COR-L47 (cell line): ENCODE data around the gene RUNX3.

Experiments used
- DNase-seq: peaks from one replicate; lab custom pipeline; 2025; lab: John Stamatoyannopoulos, UW

The RUNX3 gene

GRCh38 chr1:24886241-24886640 lies 43.8 kb downstream of the RUNX3 start:
- no peak for DNase-seq

GRCh38 chr1:24884751-24885150 lies 45.3 kb downstream of the RUNX3 start:
- DNase-seq: no peak

- DNase-seq: no peak
Observed at GRCh38 chr1:24881034-24881433, 49.0 kb downstream of the RUNX3 start.

DNA sequence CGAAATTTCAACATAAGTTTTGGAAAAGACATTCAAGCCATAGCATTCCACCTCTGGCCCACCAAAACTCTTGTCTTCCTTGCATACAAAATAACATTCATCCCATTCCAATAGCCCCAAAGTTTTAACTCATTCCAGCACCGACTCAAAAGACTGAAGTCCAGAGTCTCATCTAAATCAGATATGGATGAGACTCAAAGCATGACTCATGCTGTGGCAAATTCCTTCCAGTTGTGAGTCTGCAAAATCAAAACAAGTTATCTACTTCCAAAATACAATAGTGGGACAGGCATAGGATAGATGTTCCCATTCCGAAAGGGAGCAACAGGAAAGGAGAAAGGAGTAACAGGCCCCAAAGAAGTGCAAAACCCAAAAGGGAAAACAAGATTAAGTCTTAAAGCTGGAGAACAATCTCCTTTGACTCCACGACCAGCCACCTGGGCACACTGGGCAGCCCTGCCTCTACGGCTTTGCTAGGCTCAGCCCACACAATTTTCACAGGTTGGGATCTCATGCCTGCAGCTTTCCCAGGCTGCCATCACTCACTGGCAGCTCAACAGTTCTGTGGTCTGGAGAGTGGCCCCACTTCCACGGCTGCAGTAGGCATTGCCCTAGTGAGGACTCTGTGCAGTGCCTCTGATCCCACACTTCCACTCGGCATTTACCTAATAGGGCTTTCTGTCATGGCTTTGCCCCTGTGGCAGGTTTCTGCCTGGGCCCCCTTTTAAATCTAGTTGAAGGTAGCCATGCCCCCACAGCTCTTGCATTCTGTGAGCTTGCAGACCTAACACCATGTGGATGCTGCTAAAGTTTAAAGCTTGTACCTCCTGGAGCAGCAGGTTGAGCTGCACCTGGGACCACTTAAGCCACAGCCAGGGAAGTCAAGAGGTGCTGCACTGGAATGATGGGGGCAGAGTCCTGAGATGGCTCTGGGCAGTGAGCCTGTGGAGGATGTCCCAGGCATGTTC lies 51.0 kb downstream of the RUNX3 start:
- DNase-seq: no peak

DNA sequence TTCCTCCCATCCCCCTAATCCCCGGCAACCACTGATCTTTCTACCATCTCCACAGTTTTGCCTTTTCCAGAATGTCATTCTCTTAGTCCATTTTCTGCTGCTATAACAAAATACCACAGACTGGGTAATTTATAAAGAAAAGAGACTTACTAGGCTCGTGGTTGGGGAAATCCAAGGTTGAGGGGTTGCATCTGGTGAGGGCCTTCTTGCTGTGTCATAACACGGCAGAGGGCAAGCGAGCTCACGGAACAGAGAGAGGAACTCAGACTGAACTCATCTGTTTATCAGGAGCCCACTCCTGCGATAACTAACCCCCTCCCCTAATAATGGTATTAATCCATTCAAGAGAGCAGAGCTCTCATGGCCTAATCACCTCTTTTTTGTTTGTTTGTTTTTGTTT lies 52.0 kb downstream of the RUNX3 start:
- no peak for DNase-seq

GRCh38 chr1:24875991-24876506 lies 54.0 kb downstream of the RUNX3 start:
- no peak for DNase-seq

GRCh38 chr1:24875257-24875656 lies 54.8 kb downstream of the RUNX3 start:
- no peak for DNase-seq

GRCh38 chr1:24874611-24875234 lies 55.4 kb downstream of the RUNX3 start:
- DNase-seq: no peak

DNA sequence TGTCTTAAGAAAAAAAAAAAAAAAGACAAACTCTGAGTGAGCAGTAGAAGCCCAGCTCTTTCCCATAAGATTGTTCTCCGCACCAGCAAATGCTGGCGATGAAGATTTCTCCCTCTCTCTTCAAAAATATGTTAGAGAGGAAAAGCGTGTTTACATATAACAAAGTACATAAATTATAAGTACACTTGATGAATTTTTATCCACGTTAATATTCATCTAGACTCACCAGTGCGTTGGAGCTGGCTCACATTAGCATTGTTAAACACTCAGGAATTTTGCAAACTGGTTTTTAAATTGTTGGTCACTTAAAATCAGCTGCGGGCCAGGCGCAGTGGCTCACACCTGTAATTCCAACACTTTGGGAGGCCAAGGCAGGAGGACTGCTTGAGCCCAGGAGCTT lies 56.0 kb downstream of the RUNX3 start:
- DNase-seq: no peak

DNA sequence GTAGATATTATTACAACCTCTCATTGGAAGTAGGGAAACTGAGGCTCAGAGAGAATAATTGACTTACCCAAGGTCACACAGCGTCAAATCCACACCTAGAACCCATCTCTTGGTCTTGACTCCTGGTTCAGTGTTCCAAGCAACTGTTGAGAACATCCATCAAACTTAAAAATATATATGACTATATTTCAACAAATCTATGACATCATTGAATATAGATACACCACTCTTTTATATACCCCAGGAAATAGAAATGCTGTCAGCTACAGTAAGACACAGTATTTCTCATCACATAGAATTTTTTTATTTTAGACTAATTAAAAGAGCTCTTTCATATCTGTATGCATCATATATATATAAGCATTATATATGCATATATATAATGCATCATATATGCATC lies 56.9 kb downstream of the RUNX3 start:
- no peak for DNase-seq

- DNase-seq: no peak
Observed at GRCh38 chr1:24872061-24872850, 57.8 kb downstream of the RUNX3 start.

DNA sequence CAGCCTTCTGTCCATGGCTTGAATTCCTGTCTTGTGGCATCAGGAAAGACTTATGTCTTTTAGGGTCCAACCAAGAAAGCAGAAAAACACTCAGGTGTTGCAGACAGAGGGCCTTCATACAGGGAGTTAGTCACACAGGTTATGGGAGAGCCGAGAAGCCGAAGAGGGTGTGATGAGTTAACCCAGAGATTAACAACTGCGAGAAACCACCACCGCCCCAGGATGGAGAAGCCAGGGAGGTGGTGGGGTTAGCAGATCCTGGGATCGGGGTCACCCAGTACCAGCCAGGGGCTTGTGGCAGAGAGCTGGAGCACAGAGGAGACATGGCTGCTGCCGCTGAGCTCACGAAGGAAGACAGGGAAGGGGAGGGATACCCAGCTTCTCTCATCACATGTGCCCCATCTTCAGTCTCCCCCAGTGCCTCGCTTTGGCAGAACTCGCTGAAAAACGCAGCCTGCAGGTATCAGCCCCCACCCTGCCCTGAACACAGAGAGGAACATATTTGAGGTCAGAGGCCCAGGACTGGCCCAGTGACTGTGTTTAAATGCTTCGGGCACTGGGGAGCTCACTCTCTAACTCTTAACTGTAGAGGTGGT lies 58.7 kb downstream of the RUNX3 start:
- DNase-seq: no peak

DNA sequence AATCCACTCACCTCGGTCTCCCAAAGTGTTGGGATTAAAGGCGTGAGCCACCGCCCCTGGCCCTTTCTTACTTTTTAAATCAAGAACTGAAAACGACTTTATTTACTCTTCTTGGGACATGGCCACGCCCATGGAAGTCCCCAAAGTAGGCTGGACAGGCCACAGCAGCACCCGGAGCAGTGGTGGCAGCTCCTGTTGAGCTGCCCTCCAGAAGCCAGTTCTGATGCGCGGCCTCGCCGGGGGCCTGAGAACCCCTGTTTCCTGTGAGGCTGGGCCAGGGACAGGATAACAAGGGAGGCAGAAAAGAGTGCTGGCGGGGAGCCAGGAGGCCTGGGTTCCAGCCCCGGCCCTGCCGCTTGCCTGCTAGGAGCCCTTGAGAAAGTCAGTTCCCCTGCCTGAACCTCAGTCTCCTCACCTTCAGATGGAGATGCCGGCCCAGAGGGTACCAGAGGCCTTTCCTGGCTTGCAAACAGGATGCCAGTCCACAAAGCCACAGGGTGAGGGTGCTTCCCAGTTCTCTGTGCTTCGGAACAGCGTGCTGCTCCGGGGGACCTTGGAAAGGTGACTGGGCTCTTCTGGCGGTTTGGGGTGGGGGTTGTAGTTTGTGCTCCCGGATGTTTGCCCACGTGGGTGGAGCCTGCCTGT lies 59.4 kb downstream of the RUNX3 start:
- DNase-seq: no peak

DNA sequence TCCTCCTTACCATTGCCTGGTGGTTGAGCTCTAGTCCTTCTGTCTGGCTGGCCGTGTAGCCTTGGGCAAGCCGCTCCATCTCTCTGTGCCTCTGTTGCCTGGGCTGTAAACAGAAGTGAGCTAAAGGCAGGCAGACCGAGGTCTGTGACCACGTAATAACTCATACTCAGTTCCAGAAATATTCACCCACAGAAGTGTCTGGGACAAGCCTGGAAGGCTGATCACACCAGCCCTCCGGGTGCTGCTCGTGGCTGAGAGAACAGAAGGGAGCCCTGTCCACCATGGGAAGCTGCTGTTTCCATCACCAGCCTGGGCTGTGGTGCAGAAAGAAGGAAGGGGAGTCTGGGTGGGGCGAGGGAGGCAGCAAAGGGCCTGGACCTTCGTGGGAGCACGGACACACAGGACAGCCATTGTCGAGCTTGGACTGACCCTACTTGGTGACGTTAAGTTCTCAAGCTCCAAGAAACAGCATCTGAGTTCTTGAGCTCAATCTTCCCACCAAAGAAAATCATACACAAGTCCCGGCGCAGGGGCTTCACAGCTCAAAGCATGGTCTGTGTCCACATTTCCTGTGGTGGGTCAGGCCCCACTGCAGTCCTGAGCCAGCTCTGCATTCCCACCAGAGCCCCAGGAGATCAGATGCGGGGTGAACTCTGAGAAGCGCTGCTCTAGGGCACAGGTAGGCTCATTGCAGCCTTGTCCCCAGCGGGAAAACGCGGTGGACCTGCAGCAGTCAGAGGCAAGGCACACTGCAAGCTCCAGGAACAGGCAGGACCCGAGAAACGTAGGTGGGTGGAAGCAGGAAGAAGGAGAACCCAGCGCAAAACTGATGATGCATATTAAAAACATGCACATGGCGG lies 61.8 kb downstream of the RUNX3 start:
- DNase-seq: no peak

- no peak for DNase-seq
Observed at GRCh38 chr1:24867084-24867870, 62.8 kb downstream of the RUNX3 start.

GRCh38 chr1:24866211-24867083 lies 63.6 kb downstream of the RUNX3 start:
- no peak for DNase-seq

DNA sequence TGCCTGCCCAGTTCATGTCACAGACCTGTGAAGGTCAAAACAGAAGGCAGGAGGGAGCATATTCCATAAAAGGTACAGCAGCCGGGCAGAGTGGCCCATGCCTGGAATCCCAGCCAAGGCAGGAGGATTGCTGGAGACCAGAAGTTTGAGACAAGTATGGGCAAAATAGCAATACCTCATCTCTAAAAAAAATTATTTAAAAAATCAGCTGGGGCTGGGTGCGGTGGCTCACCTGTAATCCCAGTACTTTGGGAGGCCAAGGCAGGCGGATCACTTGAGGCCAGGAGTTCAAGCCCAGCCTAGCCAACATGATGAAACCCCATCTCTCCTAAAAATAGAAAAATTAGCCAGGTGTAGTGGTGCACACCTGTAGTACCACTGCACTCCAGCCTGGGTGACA lies 64.5 kb downstream of the RUNX3 start:
- no peak for DNase-seq

DNA sequence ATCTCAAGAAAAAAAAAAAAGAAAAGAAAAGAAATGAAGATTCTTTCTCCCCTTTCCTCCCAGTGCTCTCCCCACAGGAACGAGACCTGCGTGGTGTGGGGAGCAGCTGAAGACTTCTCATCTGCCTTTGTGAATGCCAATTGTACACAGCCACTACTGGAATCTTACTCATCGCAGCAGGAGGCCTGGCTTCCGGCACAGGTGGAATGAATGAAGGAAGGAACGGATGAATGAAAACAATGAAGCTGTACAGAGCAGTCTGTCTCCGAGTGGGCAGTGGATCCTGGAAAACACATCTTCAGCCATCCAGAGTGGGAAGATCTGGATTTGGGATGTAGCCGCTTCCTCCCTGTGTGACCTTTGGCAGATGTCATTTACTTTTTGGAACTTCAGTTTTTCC lies 64.9 kb downstream of the RUNX3 start:
- DNase-seq: no peak

DNA sequence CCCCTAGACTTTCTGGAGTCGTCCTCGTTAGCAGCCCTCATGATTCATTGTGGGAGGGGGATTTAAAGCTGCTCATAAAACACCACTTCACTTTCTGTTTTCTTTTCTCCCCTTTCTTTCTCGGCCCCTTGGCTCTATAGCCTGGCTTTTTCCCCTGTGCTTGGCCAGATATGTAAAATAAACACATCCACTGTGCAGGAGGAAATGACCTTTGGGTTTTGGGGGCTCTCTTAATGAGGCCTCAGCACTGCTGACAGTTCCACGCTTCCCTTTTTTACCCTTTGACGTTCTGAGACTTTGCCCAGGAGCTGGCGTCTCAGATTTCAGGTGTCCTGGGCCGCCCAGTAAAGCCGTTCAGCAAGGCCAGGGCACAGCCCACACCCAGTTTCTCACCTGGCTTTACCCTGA lies 65.7 kb downstream of the RUNX3 start:
- no peak for DNase-seq
